SK-N-SH (cell line): ENCODE results near the gene FAM219A. TPM values are rescaled to one million over a fixed set of nuclear protein-coding genes. Genes with fewer than 3 reads are reported as not detected.

Source experiments
- CTCF ChIA-PET: fragments of 300-600, 350-600 bp; formaldehyde crosslinking; extraction: SDS; loops from one replicate; lab custom pipeline; 2021; lab: Yijun Ruan, JAX
- POLR2A ChIA-PET: fragments of 350-600 bp; sonication (Branson Sonifier 250); formaldehyde crosslinking; extraction: SDS; loops from one replicate; lab custom pipeline; 2020; ENCODE audit warnings: antibody characterized with exemption, inconsistent platforms; lab: Yijun Ruan, JAX
- DNase-seq: peaks from one replicate; pipeline ENCODE4 v3.0.0; 2012
- H2AFZ ChIP-seq: fragments of 200-600 bp; sonication (generic); 2 replicates; pipeline ENCODE4 v1.8.1; 2016; ENCODE audit warnings: antibody characterized with exemption, mild to moderate bottlenecking, low read depth
- H3F3A ChIP-seq: fragments of 200-600 bp; sonication (generic); replicated peaks from 2 replicates; pipeline ENCODE3; 2016; ENCODE audit warnings: antibody characterized with exemption, mild to moderate bottlenecking; ENCODE audit not compliant: insufficient read depth
- H3K27ac ChIP-seq, 2 experiments: fragments of 200-500 bp in 1 of 2; fragments of 200-600 bp in 1 of 2; sonication (Bioruptor generic) in 1 of 2; sonication (generic), shearing (Covaris generic) in 1 of 2; 2 replicates each; pipeline versions ENCODE4 v1.5.1 to v1.6.1; 2014 to 2016; ENCODE audit warnings: low read depth in 2 of 2, inconsistent platforms in 1 of 2, low read length in 1 of 2, mild to moderate bottlenecking in 1 of 2, mixed read lengths in 1 of 2
- H3K27me3 ChIP-seq: fragments of 200-600 bp; sonication (generic), shearing (Covaris generic); 2 replicates; pipeline ENCODE4 v1.6.1; 2016; ENCODE audit warnings: mixed run types; ENCODE audit not compliant: insufficient read depth
- H3K36me3 ChIP-seq, 2 experiments: fragments of 200-500 bp in 1 of 2; fragments of 200-600 bp in 1 of 2; sonication (Bioruptor generic) in 1 of 2; sonication (generic) in 1 of 2; replicated peaks in 1 of 2; 2 replicates each; pipeline versions ENCODE3 to v1.5.1; 2014 to 2016; ENCODE audit warnings: low read length in 1 of 2, mild to moderate bottlenecking in 1 of 2; ENCODE audit not compliant: insufficient read depth in 2 of 2, control insufficient read depth in 1 of 2
- H3K4me1 ChIP-seq, 2 experiments: fragments of 200-500 bp in 1 of 2; fragments of 200-600 bp in 1 of 2; sonication (Bioruptor generic) in 1 of 2; sonication (generic), shearing (Covaris generic) in 1 of 2; 2 replicates each; pipeline versions ENCODE4 v1.5.1 to v1.6.1; 2014 to 2016; ENCODE audit warnings: low read depth in 1 of 2, low read length in 1 of 2, mixed run types in 1 of 2; ENCODE audit not compliant: insufficient read depth in 2 of 2, control insufficient read depth in 1 of 2
- H3K4me2 ChIP-seq: fragments of 200-600 bp; sonication (generic), shearing (Covaris generic); 2 replicates; pipeline ENCODE4 v1.6.1; 2017; ENCODE audit warnings: mixed run types
- H3K4me3 ChIP-seq, 2 experiments: fragments of 200-500 bp in 1 of 2; fragments of 200-600 bp in 1 of 2; sonication (Bioruptor generic) in 1 of 2; sonication (generic), shearing (Covaris generic) in 1 of 2; 2 replicates each; pipeline versions ENCODE4 v1.5.1 to v1.8.1; 2014 to 2016; ENCODE audit warnings: low read depth in 2 of 2, inconsistent platforms in 1 of 2, low read length in 1 of 2, mild to moderate bottlenecking in 1 of 2, mixed read lengths in 1 of 2, moderate library complexity in 1 of 2
- H3K79me2 ChIP-seq: fragments of 200-600 bp; sonication (generic); 2 replicates; pipeline ENCODE4 v1.8.1; 2017; ENCODE audit warnings: mild to moderate bottlenecking; ENCODE audit not compliant: insufficient read depth
- H3K9ac ChIP-seq: fragments of 200-600 bp; sonication (generic); 2 replicates; pipeline ENCODE4 v1.6.1; 2017; ENCODE audit warnings: mixed run types
- H3K9me2 ChIP-seq: fragments of 200-600 bp; sonication (generic); 2 replicates; pipeline ENCODE4 v1.6.1; 2017; ENCODE audit warnings: mixed run types
- H3K9me3 ChIP-seq: fragments of 200-600 bp; sonication (generic); 2 replicates; pipeline ENCODE4 v1.6.1; 2017; ENCODE audit warnings: mixed run types, mild to moderate bottlenecking, moderate library complexity
- H4K20me1 ChIP-seq: fragments of 200-600 bp; sonication (generic); 2 replicates; pipeline ENCODE4 v1.6.1; 2017; ENCODE audit warnings: mild to moderate bottlenecking, mixed run types; ENCODE audit not compliant: insufficient read depth
- CHD2 ChIP-seq: fragments of 150-350 bp; IDR thresholded peaks from 2 replicates; pipeline ENCODE4 v1.6.1; 2018; ENCODE audit warnings: low read length; ENCODE audit not compliant: partially characterized antibody
- EP300 ChIP-seq, 2 experiments: IDR thresholded peaks; 2 replicates each; pipeline versions ENCODE4 v1.4.0 to v1.6.1; 2012; ENCODE audit warnings: borderline replicate concordance in 1 of 2, low read depth in 1 of 2, low read length in 1 of 2
- FOXM1 ChIP-seq: IDR thresholded peaks from 2 replicates; pipeline ENCODE4 v1.4.0; 2012; ENCODE audit warnings: low read depth, mild to moderate bottlenecking
- GABPA ChIP-seq: IDR thresholded peaks from 2 replicates; pipeline ENCODE4 v1.4.0; 2012; ENCODE audit warnings: low read depth, mild to moderate bottlenecking
- GATA2 ChIP-seq: sonication (generic); formaldehyde crosslinking; IDR thresholded peaks from 2 replicates; pipeline ENCODE4 v1.5.0; 2020; ENCODE audit warnings: mild to moderate bottlenecking, missing genetic modification reagents
- MAX ChIP-seq: IDR thresholded peaks from 2 replicates; pipeline ENCODE4 v1.4.0; 2012; ENCODE audit warnings: low read depth
- MXI1 ChIP-seq: IDR thresholded peaks from 2 replicates; pipeline ENCODE4 v1.6.1; 2012; ENCODE audit warnings: mild to moderate bottlenecking, low read depth, low read length, improper control_type of control experiment
- NRF1 ChIP-seq: IDR thresholded peaks from 2 replicates; pipeline ENCODE4 v1.6.1; 2012; ENCODE audit warnings: low read depth, mild to moderate bottlenecking, low read length
- POLR2AphosphoS5 ChIP-seq: IDR thresholded peaks from 2 replicates; pipeline ENCODE4 v1.6.1; 2012; ENCODE audit warnings: low read depth, low read length
- RFX5 ChIP-seq: IDR thresholded peaks from 2 replicates; pipeline ENCODE4 v1.6.1; 2012; ENCODE audit warnings: mild to moderate bottlenecking, improper control_type of control experiment, low read length
- USF2 ChIP-seq: fragments of 150-350 bp; IDR thresholded peaks from 2 replicates; pipeline ENCODE4 v1.6.1; 2017; ENCODE audit warnings: antibody characterized with exemption, low read length, low read depth, borderline replicate concordance
- WGBS: methylation state at CpG from one replicate; pipeline ENCODE4 v1.1.6; 2017; ENCODE audit warnings: low lambda C conversion rate; 5-methylcytosine and 5-hydroxymethylcytosine counted together
- polyA plus RNA-seq, 3 experiments: library from polyadenylated mRNA; depleted of rRNA; stranded (reverse); fragments of >200 nt; gene quantifications; 2 replicates each; pipeline ENCODE4 v1.2.3, GENCODE V29; 2012
- TF ChIP-seq, protein P1 (sequence below): fragments of 150-350 bp; IDR thresholded peaks from 2 replicates; pipeline ENCODE4 v1.6.1; 2016; ENCODE audit warnings: mild to moderate bottlenecking, low read depth, low read length
- TF ChIP-seq, protein P2 (sequence below): IDR thresholded peaks from 2 replicates; pipeline ENCODE4 v1.4.0; 2012; ENCODE audit warnings: low read depth, borderline replicate concordance

The FAM219A gene
- polyA plus RNA-seq, 1 of the 3 experiments (the other 2 are of a cell fraction) = 15.7 TPM

DNA sequence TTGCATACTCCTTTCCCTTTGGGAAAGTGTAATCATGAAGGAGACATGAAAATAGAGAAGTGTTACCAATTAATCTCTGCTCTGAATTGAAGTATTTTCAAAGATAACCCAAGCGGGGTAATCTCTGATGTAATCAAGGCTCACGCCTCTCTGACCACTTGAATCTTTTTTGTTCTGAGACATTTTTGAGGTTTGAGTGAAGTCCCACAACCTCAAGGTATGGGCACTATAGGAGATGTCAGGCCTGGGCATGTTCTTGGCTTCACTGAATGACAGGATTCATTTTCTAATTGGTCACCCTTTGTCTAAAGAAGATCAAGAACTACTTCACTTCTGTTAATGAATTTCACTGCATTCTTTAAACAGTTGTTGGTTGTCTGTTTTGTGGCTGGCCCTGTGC, 40.7 kb upstream of the FAM219A start:
- Histone ChIP-seq H3K36me3 (no peaks in the 10 kb centered on the region), H3K4me3 (no peak overlapping the region), H3K4me1 (peaks cover 0 to 6% of the 10 kb centered on the region in 2 experiments; a peak in 1 of 4 replicates), H2AFZ (no peak overlapping the region), H4K20me1 (no peaks in the 10 kb centered on the region), H3K4me2 (no peak overlapping the region), H3K27ac (no peak overlapping the region), H3K27me3 (no peaks in the 10 kb centered on the region), H3K9me3 (no peaks in the 10 kb centered on the region), H3F3A (no peaks in the 10 kb centered on the region), H3K79me2 (no peaks in the 10 kb centered on the region), H3K9me2 (no peaks in the 10 kb centered on the region), H3K9ac (no peak overlapping the region)
- TF ChIP-seq MXI1 (no peak), MAX (no peak), POLR2AphosphoS5 (no peak), USF2 (no peak), FOXM1 (no peak), RFX5 (no peak), GATA2 (CRISPR knock-in tag) (no peak), CHD2 (no peak), EP300 (IDR thresholded peaks at IDR 0.05; ENCODE audit: borderline replicate concordance in 1 of 2, low read depth in 1 of 2, low read length in 1 of 2) (no peak), GABPA (no peak), NRF1 (no peak)
- TF ChIP-seq, protein P1, sequence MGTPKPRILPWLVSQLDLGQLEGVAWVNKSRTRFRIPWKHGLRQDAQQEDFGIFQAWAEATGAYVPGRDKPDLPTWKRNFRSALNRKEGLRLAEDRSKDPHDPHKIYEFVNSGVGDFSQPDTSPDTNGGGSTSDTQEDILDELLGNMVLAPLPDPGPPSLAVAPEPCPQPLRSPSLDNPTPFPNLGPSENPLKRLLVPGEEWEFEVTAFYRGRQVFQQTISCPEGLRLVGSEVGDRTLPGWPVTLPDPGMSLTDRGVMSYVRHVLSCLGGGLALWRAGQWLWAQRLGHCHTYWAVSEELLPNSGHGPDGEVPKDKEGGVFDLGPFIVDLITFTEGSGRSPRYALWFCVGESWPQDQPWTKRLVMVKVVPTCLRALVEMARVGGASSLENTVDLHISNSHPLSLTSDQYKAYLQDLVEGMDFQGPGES = no peak
- TF ChIP-seq, protein P2, sequence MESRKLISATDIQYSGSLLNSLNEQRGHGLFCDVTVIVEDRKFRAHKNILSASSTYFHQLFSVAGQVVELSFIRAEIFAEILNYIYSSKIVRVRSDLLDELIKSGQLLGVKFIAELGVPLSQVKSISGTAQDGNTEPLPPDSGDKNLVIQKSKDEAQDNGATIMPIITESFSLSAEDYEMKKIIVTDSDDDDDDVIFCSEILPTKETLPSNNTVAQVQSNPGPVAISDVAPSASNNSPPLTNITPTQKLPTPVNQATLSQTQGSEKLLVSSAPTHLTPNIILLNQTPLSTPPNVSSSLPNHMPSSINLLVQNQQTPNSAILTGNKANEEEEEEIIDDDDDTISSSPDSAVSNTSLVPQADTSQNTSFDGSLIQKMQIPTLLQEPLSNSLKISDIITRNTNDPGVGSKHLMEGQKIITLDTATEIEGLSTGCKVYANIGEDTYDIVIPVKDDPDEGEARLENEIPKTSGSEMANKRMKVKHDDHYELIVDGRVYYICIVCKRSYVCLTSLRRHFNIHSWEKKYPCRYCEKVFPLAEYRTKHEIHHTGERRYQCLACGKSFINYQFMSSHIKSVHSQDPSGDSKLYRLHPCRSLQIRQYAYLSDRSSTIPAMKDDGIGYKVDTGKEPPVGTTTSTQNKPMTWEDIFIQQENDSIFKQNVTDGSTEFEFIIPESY = no peak
- CTCF ChIA-PET = interaction anchor here (1.0 to 13.3 kb wide), 11 partner anchors 13 to 105 kb away, joined by 3 to 103 read pairs (median 6); no protein-coding TSS in a partner anchor
- POLR2A ChIA-PET = no interaction called here
- DNase-seq = no peak
- 76% methylated on average over 2 of the region's 2 CpGs for WGBS

DNA sequence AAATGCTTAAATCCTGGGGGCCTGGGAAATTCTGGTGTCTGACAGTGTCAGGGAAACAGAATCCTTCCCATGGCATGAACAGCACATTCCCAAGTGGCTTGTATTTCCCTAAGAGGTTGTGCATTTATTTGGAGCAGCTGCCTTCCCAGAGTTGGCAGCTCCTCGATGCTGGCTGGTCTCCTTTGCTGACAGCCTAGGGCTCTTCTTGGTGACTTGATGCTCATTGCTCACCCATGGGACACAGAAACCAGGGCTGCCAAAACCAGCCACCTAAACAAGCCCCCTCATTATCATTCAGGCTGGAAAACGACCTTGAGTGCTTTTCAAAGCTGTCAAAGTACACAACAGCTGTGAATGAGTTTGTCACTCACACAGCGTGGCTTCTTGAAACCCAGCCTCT, 40.2 kb upstream of the FAM219A start:
- Histone ChIP-seq H3K9ac (no peak overlapping the region), H3K9me2 (no peaks in the 10 kb centered on the region), H3K36me3 (no peaks in the 10 kb centered on the region), H3F3A (no peaks in the 10 kb centered on the region), H3K4me3 (no peak overlapping the region), H2AFZ (no peak overlapping the region), H3K9me3 (no peaks in the 10 kb centered on the region), H3K27me3 (no peaks in the 10 kb centered on the region), H3K27ac (no peak overlapping the region), H3K4me1 (peaks cover 0 to 6% of the 10 kb centered on the region in 2 experiments; a peak in 1 of 4 replicates), H3K79me2 (no peaks in the 10 kb centered on the region), H3K4me2 (no peak overlapping the region), H4K20me1 (no peaks in the 10 kb centered on the region)
- WGBS = 31% methylated on average over 2 of the region's 3 CpGs
- TF ChIP-seq RFX5 = no peak
- no peak for TF ChIP-seq CHD2
- POLR2A ChIA-PET = no interaction called here
- CTCF ChIA-PET = interaction anchor here (0.6 to 13.3 kb wide), 11 partner anchors 12 to 222 kb away, joined by 3 to 103 read pairs (median 4); no protein-coding TSS in a partner anchor
- no peak for DNase-seq
